ENCODE measurements around the gene ANAPC5. TPM values are rescaled to one million over a fixed set of nuclear protein-coding genes. Genes with fewer than 3 reads are reported as not detected.

The ANAPC5 gene
- polyA plus RNA-seq, 3 donors: 67.3 to 161 (median 114) TPM

DNA sequence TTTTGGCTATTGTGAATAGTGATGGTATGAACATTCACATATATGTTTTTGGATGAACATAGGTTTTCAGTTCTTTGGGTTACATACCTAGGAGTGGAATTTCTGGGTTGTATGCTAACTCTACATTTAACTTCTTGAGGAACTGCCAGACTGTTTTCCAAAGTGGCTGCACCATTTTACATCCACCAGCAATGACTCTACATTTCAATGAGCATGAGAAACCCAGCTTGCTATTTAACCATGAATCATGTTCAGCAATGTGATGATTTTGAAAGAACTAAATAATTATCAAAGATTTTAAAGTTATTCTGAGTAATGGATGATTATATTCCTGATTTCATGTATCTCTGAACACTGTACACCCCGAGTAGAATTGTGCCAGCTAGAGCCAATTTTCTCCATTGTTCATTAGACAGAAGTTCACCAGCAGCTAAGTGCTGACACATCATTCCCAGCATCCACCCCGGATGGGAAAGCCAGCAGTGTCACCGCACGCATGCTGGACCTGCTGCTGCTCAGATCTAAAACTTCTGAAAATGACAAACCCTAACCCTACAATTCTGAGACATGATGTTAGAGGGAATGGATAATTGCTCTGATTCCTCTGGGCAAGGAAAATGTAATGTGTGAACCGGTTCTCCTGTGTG is 13.3 kb upstream of the ANAPC5 start:
- H3K9me3 ChIP-seq (replicated peaks in 1 of 2; ENCODE audit: control insufficient read depth in 1 of 2, insufficient read depth in 1 of 2, low read length in 2 of 2): no peaks in the 10 kb centered on the region
- no peak overlapping the region for H2AFZ ChIP-seq (ENCODE audit: insufficient read depth, low read depth, low read length, poor library complexity, severe bottlenecking)
- intact Hi-C loops (cut with micrococcal nuclease): no loop called here
- H3K4me1 ChIP-seq (ENCODE audit: control insufficient read depth in 1 of 2, insufficient read depth in 2 of 2, low read length in 2 of 2): peaks cover 6 to 10% of the 10 kb centered on the region in 2 donors
- WGBS (ENCODE audit: insufficient coverage): 82% methylated on average over 1 of the region's 5 CpGs
- no peaks in the 10 kb centered on the region for H3K36me3 ChIP-seq (replicated peaks in 1 of 2; ENCODE audit: control insufficient read depth in 1 of 2, insufficient read depth in 2 of 2, low read length in 2 of 2)
- peaks cover 11% of the 10 kb centered on the region for H3K4me1 Mint-ChIP-seq
- H3K9me3 Mint-ChIP-seq: peaks cover 0 to 2% (median 0%) of the 10 kb centered on the region in 7 donors
- H3K9ac ChIP-seq (ENCODE audit: insufficient read depth, low read length, poor library complexity, severe bottlenecking): no peak overlapping the region
- no peak overlapping the region for H3K4me3 ChIP-seq (replicated peaks in 1 of 3; ENCODE audit: low read depth in 2 of 3, low read length in 3 of 3)
- TF ChIP-seq, protein P1, sequence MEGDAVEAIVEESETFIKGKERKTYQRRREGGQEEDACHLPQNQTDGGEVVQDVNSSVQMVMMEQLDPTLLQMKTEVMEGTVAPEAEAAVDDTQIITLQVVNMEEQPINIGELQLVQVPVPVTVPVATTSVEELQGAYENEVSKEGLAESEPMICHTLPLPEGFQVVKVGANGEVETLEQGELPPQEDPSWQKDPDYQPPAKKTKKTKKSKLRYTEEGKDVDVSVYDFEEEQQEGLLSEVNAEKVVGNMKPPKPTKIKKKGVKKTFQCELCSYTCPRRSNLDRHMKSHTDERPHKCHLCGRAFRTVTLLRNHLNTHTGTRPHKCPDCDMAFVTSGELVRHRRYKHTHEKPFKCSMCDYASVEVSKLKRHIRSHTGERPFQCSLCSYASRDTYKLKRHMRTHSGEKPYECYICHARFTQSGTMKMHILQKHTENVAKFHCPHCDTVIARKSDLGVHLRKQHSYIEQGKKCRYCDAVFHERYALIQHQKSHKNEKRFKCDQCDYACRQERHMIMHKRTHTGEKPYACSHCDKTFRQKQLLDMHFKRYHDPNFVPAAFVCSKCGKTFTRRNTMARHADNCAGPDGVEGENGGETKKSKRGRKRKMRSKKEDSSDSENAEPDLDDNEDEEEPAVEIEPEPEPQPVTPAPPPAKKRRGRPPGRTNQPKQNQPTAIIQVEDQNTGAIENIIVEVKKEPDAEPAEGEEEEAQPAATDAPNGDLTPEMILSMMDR (IDR thresholded peaks at IDR 0.05): no peak
- H3K27ac ChIP-seq (ENCODE audit: low read depth in 1 of 2, low read length in 2 of 2): no peak overlapping the region
- no peaks in the 10 kb centered on the region for H3K27me3 ChIP-seq (ENCODE audit: control insufficient read depth in 2 of 2, insufficient read depth in 2 of 2, low read length in 2 of 2)
- no peak for DNase-seq
- H4K20me1 ChIP-seq (ENCODE audit: insufficient read depth, low read length): no peaks in the 10 kb centered on the region
- H3K4me2 ChIP-seq (replicated peaks; ENCODE audit: extremely low read depth, low read length, poor library complexity, severe bottlenecking): no peak overlapping the region
- no peaks in the 10 kb centered on the region for H3K79me2 ChIP-seq (ENCODE audit: insufficient read depth, low read length)
- H3K36me3 Mint-ChIP-seq: no peaks in the 10 kb centered on the region
- no peak overlapping the region for H3K27ac Mint-ChIP-seq
- no peak overlapping the region for H3K4me3 Mint-ChIP-seq
- H3K27me3 Mint-ChIP-seq (ENCODE audit: low read depth in 3 of 3): peaks cover 2 to 6% (median 3%) of the 10 kb centered on the region in 3 donors

DNA sequence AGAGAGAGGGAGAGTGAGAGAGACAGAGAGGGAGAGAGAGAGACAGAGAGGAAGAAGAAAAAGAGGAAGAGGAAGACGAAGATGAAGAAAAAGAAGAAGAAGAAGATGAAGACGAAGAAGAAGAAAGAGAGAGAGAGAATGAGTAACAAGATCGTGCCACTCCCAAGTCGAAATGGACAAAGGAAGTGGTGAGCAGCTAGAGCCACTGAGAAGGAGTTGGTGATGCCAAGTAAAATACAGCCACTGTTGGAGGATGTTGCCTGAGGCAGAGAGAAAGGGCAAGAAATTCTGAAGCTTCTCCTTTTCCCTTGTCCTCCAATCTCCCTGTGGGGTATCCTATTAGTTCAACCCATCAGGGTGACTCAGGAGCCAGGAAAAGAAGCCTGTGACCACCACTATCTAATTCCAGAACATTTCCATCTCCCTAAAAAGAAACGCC is 12.5 kb upstream of the ANAPC5 start:
- H3K27ac Mint-ChIP-seq: peak overlapping the region in 1 of 7 donors; percentile 57
- peak; percentile 7 to 26 (median 25) for DNase-seq
- Histone ChIP-seq H3K27ac (ENCODE audit: low read depth in 1 of 2, low read length in 2 of 2) (no peak overlapping the region), H3K4me2 (replicated peaks; ENCODE audit: extremely low read depth, low read length, poor library complexity, severe bottlenecking) (no peak overlapping the region), H3K9ac (ENCODE audit: insufficient read depth, low read length, poor library complexity, severe bottlenecking) (no peak overlapping the region), H2AFZ (ENCODE audit: insufficient read depth, low read depth, low read length, poor library complexity, severe bottlenecking) (peak overlapping the region; percentile 51), H3K27me3 (ENCODE audit: control insufficient read depth in 2 of 2, insufficient read depth in 2 of 2, low read length in 2 of 2) (no peaks in the 10 kb centered on the region), H3K4me1 (ENCODE audit: control insufficient read depth in 1 of 2, insufficient read depth in 2 of 2, low read length in 2 of 2) (peaks cover 6 to 10% of the 10 kb centered on the region in 2 donors), H3K36me3 (replicated peaks in 1 of 2; ENCODE audit: control insufficient read depth in 1 of 2, insufficient read depth in 2 of 2, low read length in 2 of 2) (no peaks in the 10 kb centered on the region), H3K79me2 (ENCODE audit: insufficient read depth, low read length) (no peaks in the 10 kb centered on the region), H3K4me3 (replicated peaks in 1 of 3; ENCODE audit: low read depth in 2 of 3, low read length in 3 of 3) (no peak overlapping the region), H3K9me3 (replicated peaks in 1 of 2; ENCODE audit: control insufficient read depth in 1 of 2, insufficient read depth in 1 of 2, low read length in 2 of 2) (no peaks in the 10 kb centered on the region), H4K20me1 (ENCODE audit: insufficient read depth, low read length) (no peaks in the 10 kb centered on the region)
- H3K4me3 Mint-ChIP-seq: peak overlapping the region in 1 of 2 donors; percentile 76
- H3K9me3 Mint-ChIP-seq: peaks cover 0 to 2% (median 0%) of the 10 kb centered on the region in 7 donors
- H3K36me3 Mint-ChIP-seq: no peaks in the 10 kb centered on the region
- peaks cover 11% of the 10 kb centered on the region for H3K4me1 Mint-ChIP-seq
- TF ChIP-seq, protein P1 (IDR thresholded peaks at IDR 0.05): no peak
- WGBS (ENCODE audit: insufficient coverage): 0% methylated on average over 4 of the region's 5 CpGs
- intact Hi-C loops (cut with micrococcal nuclease): no loop called here
- H3K27me3 Mint-ChIP-seq (ENCODE audit: low read depth in 3 of 3): peaks cover 0 to 6% (median 3%) of the 10 kb centered on the region in 3 donors
